Stimulated activated CD4-positive, alpha-beta T cell treated with anti-CD3 and anti-CD28 coated beads, Interleukin-1b, Interleukin-23, amount 100 ng/mL, for 24 hours (primary cell): Measurements from ENCODE around the gene LITAFD.
"Not testable (repeated sequence)": the region's sequence is repeated elsewhere in the genome, so short reads cannot be mapped to it uniquely, and the experiment has no call there.

Source experiments
- DNase-seq, 4 experiments: peaks; one replicate each; pipeline ENCODE4 v3.0.0-alpha.2; 2020; ENCODE audit warnings: low read depth in 4 of 4, low spot score in 1 of 4

Gene LITAFD

GRCh38 chr16:8872071-8872470, 10.1 kb upstream of the LITAFD start:
- no peak for DNase-seq

DNA sequence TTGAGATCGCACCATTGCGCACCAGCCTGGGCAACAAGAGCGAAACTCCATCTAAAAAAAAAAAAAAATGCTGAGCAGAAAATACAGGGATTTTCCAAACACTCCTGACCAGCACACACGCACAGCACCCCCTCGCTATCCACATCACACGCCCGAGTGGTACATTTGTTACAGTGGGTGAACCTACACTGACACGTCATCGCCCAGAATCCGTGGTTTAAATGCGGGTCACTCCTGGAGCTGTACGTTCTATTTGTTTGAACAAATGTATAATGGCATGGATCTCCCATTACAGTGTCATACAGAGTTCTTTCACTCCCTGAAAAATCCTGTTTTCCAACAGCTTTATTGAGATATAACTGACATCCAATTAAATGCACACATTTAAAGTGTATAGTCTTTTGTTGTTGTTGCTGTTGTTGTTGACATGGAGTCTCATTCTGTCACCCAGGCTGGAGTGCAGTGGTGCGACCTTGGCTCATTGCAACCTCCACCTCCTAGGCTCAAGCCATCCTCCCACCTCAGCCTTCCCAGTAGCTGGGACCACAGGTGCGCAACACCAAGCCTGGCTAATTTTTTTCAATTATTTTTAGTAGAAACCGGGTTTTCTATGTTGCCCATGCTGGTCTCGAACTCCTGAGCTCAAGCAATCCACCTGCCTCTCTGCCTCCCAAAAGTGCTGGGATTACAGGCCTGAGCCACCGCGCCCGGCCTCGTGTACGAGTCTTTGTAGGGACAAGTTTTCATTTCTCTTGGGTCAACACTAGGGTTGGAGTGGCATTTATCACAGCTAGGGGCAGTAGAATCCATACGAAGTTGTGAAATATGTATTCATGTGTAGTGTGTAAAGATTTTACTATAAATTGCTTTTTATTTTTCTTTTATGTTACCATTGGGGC, 8.9 kb upstream of the LITAFD start:
- DNase-seq, result no peak

DNA sequence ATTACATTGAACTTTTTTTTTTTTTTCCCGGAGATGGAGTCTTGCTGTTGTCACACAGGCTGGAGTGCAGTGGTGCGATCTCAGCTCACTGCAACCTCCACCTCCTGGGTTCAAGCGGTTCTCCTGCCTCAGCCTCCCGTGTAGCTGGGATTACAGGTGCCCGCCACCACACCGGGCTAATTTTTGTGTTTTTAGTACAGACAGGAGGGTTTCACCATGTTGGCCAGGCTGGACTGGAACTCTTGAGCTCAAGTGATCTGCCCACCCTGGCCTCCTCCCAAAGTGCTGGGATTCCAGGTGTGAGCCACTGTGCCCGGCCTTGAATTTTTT, 8.3 kb upstream of the LITAFD start:
- DNase-seq, result not testable (repeated sequence)

DNA sequence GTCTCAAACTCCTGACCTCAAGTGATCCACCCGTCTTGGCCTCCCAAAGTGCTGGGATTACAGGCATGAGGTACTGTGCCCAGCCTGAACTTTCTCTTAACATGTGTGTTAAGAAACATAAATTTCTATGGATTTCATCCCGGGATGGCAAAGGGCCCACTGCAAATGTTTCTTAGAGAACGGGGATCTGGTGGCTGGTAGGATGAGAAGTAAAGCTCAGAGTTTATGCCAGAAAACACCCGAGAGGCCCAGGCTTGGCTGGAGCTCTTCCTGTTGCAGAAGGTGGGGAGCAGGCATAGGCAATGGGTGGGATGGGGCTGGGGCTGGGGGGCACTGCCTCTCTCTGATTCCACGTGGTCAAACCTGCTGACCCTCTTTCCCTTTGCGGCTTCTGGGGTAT, 7.8 kb upstream of the LITAFD start:
- no peak for DNase-seq

DNA sequence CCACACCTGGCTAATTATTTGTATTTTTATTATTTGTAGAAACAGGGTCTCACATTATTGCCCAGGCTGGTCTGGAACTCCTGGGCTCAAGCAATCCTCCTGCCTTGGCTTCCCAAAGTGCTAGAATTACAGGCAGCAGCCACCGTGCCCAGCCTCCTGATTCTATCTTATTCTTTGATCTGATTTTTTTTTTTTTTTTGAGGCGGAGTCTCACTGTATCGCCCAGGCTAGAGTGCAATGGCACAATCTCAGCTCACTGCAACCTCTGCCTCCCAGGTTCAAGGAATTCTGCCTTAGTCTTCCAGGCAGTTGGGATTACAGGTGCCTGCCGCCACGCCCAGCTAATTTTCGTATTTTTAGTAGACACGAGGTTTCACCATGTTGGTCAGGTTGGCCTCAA, 6.8 kb upstream of the LITAFD start:
- not testable (repeated sequence) for DNase-seq

- no peak for DNase-seq
Measured at GRCh38 chr16:8877894-8878522, 4.1 kb upstream of the LITAFD start.

GRCh38 chr16:8878523-8878911, 3.6 kb upstream of the LITAFD start:
- no peak for DNase-seq

GRCh38 chr16:8880839-8881510, 1.2 kb upstream of the LITAFD start:
- DNase-seq, result no peak

GRCh38 chr16:8882725-8883377, 700 bp downstream of the LITAFD start:
- DNase-seq, result no peak

GRCh38 chr16:8885674-8886592, 3.8 kb downstream of the LITAFD start:
- no peak for DNase-seq

GRCh38 chr16:8886593-8887430, 4.7 kb downstream of the LITAFD start:
- no peak for DNase-seq

DNA sequence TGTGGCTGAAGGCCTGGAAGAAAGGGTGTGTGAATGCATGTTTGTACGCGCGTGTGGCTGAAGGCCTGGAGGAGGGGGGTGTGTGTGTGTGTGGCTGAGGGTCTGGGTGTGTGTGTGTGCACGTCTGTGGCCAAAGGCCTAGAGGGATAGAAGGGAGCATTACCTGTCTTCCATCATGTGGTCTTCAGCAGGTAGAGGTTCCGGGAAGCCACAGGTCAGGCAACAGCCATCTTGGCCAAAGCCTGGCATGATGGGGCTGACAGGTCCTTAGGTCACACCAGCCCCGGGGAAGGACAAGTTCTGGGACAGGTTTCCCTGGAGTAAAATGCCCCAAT, 5.2 kb downstream of the LITAFD start:
- no peak for DNase-seq

DNA sequence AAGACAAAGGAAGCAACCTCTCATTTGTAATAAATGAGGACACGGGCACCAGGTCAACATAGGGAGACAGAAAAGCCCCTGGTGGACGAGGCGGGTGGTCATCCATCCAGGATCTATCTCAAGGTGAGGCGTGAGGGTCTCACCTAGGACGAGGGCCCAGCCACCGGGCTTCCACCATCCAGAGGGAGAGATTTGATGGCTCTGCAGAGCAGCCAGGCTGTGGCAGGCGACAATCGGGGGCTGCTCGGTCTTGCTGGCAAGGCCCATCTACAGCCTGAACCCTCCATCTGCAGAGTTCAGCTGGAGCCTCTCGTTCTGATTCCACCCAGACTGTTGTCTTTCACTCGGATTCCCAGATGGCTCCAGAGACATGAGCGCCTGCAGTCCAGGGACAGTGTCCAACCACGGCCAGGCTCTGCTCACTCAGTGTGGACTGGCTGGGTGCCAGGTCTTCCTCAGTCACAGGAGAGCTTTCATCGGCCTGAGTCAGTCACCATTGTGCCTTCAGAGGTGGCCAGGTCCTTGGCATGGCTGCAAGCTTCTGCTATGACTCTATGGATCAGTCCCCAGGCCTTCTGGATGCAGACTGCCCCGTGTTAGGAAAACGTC, 5.9 kb downstream of the LITAFD start:
- DNase-seq, result no peak

- DNase-seq, result no peak
Measured at GRCh38 chr16:8888951-8889892, 7.1 kb downstream of the LITAFD start.

DNA sequence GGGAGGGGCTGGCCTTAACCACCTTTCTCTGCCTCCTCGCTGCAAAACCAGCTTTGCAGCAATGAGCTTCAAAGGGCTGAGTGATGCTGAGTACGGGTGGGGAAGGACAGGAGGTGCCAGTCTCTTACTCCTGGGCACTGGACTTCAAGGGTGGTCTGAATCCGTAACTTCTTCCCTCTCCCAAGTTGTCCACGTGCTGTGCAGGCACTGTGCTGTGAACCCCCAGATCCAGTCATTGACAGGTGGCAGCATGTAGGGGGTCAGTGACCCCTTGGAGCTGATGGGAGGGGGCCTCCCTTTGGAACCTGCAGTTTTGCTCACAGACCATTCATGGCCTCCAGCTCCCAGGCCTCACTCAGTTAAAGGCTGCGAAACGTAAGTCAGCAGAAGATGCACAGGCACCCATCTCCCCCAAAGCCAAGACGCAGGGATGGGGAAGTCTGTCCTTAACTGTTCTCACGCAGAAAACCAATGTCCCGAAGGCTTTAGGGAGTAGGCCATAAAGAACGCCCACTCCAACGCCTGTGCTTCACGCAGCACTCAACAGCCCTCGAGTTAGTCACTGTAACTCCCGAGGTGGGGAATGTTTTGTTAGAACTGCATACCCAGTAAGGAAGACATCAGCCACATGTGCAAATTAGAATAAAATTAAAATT, 7.9 kb downstream of the LITAFD start:
- DNase-seq, result no peak

GRCh38 chr16:8890549-8890921, 8.4 kb downstream of the LITAFD start:
- no peak for DNase-seq

DNA sequence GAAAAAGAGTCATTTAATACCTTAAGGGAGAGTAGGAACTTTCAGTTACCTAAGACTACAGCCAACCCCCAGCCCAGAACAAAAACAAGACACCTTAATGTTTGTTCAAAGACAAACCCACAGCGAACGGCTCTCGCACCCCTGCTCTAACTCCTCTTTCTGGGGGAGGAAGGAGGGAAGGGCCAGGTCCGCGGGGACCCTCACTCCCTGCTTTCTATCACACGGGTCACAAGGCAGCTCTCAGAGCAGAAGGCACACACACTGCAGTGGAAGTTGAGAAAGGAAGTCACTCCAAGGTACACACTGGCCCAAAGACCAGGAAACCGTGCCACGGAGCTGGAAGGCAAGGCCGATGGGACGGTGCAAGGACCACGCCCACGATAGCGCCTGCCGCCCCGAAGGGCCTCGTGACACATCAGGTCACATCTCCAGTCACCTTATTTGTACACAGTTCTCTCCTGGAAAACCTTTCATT, 10.0 kb downstream of the LITAFD start:
- DNase-seq, result no peak

DNA sequence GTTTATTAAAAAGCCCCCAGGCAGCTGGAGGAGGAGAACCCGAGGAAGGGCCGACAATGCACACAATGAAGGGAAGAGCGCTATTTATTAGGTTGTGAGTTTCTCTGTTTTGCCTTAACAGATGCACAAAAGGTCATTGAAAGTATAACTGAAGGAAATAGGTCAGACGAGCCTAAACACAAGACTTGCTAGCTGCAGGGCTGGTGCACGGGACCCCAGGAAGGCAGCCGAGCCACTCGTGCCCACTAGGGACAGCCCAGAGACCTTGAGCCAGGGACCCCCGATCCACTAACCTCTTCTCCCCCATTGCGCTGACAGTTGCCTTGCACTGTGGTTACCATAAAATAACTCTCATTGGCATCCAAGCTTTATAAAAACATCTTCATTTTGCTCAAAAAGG, 11.3 kb downstream of the LITAFD start:
- no peak for DNase-seq
